NCI-H510A (cell line): ENCODE data around the gene TNRC18.
"Not testable (repeated sequence)": the region's sequence is repeated elsewhere in the genome, so short reads cannot be mapped to it uniquely, and the experiment has no call there.

ENCODE experiments used
- DNase-seq: peaks from one replicate; lab custom pipeline; 2025; lab: John Stamatoyannopoulos, UW

TNRC18 gene

GRCh38 chr7:5267829-5268228 is 155.8 kb downstream of the TNRC18 start:
- not testable (repeated sequence) for DNase-seq

- DNase-seq = no peak
These were observed 157.2 kb downstream of the TNRC18 start for GRCh38 chr7:5266191-5267028.

- DNase-seq = no peak
These were observed 158.1 kb downstream of the TNRC18 start for GRCh38 chr7:5265320-5266190.

GRCh38 chr7:5263066-5263465 is 160.6 kb downstream of the TNRC18 start:
- not testable (repeated sequence) for DNase-seq

DNA sequence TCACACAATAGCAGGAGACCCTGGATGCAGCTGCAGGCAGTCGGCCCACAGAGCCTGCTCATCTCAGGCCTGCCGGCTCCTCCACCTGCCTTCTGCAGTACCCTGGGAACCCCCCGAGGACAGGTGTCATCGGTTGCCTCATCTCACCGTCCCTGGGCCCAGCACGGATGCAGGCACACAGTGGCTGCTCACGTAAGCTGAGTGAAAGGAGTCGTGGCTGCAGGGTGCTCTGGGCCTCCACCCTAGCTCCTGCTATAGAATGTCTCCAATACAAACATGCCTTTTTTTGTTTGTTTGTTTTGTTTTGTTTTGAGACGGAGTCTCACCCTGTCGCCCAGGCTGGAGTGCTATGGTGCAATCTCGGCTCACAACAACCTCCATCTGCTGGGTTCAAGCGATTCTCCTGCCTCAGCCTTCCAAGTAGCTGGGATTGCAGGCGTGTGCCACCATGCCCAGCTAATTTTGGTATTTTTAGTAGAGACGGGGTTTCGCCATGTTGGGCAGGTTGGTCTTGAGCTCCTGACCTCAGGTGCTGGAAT is 163.0 kb downstream of the TNRC18 start:
- DNase-seq = not testable (repeated sequence)
